SK-N-SH (cell line): Measurements from ENCODE around the gene TAF1A.

Experiments
- EP300 ChIP-seq, 2 experiments: IDR thresholded peaks; 2 replicates each; pipeline versions ENCODE4 v1.4.0 to v1.6.1; 2012; ENCODE audit warnings: borderline replicate concordance in 1 of 2, low read depth in 1 of 2, low read length in 1 of 2
- GABPA ChIP-seq: IDR thresholded peaks from 2 replicates; pipeline ENCODE4 v1.4.0; 2012; ENCODE audit warnings: low read depth, mild to moderate bottlenecking
- JUND ChIP-seq: IDR thresholded peaks from 2 replicates; pipeline ENCODE4 v1.4.0; 2012
- NFIC ChIP-seq: IDR thresholded peaks from 2 replicates; pipeline ENCODE4 v1.4.0; 2012; ENCODE audit warnings: borderline replicate concordance
- POLR2AphosphoS5 ChIP-seq: IDR thresholded peaks from 2 replicates; pipeline ENCODE4 v1.6.1; 2012; ENCODE audit warnings: low read depth, low read length
- RXRA ChIP-seq: IDR thresholded peaks from 2 replicates; pipeline ENCODE4 v1.4.0; 2012; ENCODE audit warnings: low read depth, mild to moderate bottlenecking, borderline replicate concordance
- TAF1 ChIP-seq: IDR thresholded peaks from 2 replicates; pipeline ENCODE4 v1.6.1; 2012; ENCODE audit warnings: low read depth, mild to moderate bottlenecking, low read length, moderate library complexity, borderline replicate concordance
- TEAD4 ChIP-seq: IDR thresholded peaks from 2 replicates; pipeline ENCODE4 v1.4.0; 2012; ENCODE audit warnings: mild to moderate bottlenecking, borderline replicate concordance; ENCODE audit not compliant: insufficient read depth
- YY1 ChIP-seq: IDR thresholded peaks from 2 replicates; pipeline ENCODE4 v1.4.0; 2012; ENCODE audit warnings: low read depth, mild to moderate bottlenecking
- TF ChIP-seq, protein P1 (sequence below): fragments of 200-600 bp; sonication (generic); IDR thresholded peaks from 2 replicates; pipeline ENCODE4 v1.6.1; 2017; ENCODE audit warnings: antibody characterized with exemption, mild to moderate bottlenecking, moderate library complexity
- TF ChIP-seq, protein P2 (sequence below): IDR thresholded peaks from 2 replicates; pipeline ENCODE4 v1.4.0; 2012; ENCODE audit warnings: low read depth, borderline replicate concordance

DNA sequence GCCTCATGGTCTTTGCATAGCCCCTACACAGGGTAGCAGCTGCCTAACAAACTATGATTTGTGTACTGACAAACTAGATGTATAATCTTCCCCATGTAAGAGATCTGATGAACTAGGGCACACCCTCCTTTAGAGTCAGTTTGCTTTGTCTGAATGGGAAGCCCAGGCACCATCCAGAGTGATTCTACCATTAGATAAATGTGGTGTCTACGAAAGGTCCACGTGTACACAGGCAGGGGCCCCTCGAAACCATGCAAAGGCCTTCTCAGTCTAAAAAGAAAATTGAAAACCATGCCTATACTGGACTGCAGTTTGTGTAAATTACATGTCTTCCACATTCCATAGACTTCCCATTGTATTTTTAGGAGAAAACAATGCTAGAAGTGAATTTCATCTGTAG is 60.6 kb downstream of the TAF1A start:
- TF ChIP-seq, protein P1, sequence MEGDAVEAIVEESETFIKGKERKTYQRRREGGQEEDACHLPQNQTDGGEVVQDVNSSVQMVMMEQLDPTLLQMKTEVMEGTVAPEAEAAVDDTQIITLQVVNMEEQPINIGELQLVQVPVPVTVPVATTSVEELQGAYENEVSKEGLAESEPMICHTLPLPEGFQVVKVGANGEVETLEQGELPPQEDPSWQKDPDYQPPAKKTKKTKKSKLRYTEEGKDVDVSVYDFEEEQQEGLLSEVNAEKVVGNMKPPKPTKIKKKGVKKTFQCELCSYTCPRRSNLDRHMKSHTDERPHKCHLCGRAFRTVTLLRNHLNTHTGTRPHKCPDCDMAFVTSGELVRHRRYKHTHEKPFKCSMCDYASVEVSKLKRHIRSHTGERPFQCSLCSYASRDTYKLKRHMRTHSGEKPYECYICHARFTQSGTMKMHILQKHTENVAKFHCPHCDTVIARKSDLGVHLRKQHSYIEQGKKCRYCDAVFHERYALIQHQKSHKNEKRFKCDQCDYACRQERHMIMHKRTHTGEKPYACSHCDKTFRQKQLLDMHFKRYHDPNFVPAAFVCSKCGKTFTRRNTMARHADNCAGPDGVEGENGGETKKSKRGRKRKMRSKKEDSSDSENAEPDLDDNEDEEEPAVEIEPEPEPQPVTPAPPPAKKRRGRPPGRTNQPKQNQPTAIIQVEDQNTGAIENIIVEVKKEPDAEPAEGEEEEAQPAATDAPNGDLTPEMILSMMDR, result no peak
- no peak for TF ChIP-seq POLR2AphosphoS5
- no peak for TF ChIP-seq EP300 (IDR thresholded peaks at IDR 0.05; ENCODE audit: borderline replicate concordance in 1 of 2, low read depth in 1 of 2, low read length in 1 of 2)
- no peak for TF ChIP-seq GABPA
- no peak for TF ChIP-seq TAF1
- no peak for TF ChIP-seq JUND
- no peak for TF ChIP-seq RXRA
- TF ChIP-seq YY1, result no peak
- TF ChIP-seq NFIC, result no peak
- TF ChIP-seq, protein P2, sequence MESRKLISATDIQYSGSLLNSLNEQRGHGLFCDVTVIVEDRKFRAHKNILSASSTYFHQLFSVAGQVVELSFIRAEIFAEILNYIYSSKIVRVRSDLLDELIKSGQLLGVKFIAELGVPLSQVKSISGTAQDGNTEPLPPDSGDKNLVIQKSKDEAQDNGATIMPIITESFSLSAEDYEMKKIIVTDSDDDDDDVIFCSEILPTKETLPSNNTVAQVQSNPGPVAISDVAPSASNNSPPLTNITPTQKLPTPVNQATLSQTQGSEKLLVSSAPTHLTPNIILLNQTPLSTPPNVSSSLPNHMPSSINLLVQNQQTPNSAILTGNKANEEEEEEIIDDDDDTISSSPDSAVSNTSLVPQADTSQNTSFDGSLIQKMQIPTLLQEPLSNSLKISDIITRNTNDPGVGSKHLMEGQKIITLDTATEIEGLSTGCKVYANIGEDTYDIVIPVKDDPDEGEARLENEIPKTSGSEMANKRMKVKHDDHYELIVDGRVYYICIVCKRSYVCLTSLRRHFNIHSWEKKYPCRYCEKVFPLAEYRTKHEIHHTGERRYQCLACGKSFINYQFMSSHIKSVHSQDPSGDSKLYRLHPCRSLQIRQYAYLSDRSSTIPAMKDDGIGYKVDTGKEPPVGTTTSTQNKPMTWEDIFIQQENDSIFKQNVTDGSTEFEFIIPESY, result no peak
- no peak for TF ChIP-seq TEAD4
